ENCODE results near the gene HOXA3.

HOXA3 gene

DNA sequence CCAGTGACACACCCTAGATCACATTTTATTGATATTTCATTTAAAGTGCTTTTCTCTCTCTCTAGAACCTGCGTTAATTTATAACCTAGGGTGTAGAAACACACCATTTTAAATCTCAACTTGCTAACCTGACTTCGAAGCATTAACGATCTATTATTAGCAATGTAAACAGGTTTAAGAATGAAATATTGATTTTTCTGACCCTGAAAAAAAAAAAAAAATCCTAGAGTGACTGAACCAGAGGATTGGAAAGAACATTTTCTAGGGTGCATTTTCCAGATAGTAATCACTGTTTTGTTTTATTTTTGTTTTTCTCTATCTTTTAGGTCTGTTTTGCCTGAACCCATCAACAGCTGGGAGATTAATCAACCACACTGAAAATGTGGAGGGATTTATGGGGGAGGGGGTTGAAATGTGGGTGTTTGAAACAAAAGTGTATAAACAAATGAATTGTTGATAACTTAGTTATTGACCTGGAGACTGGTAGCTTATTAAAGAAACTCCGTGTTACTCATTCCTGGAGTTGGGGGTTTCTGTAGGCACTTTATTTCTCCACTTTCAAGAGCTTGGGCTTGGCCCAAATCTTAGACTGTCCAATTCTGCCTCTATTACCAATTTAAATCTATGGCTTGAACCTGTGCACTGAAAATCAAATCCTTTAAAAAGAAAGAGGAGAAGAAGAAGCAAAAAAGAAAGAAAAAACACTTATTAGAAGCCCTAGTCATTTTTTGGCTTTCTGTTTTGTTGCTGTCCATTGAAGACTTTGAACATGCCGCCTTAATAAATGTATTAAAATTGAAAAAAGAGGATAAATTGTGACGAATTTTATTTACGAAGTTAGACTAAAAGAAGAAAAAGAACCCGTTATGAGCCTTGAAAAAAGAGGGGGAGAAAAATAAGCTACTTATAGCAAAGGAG, 52.7 kb downstream of the HOXA3 start:
- DNase-seq: no peak

DNA sequence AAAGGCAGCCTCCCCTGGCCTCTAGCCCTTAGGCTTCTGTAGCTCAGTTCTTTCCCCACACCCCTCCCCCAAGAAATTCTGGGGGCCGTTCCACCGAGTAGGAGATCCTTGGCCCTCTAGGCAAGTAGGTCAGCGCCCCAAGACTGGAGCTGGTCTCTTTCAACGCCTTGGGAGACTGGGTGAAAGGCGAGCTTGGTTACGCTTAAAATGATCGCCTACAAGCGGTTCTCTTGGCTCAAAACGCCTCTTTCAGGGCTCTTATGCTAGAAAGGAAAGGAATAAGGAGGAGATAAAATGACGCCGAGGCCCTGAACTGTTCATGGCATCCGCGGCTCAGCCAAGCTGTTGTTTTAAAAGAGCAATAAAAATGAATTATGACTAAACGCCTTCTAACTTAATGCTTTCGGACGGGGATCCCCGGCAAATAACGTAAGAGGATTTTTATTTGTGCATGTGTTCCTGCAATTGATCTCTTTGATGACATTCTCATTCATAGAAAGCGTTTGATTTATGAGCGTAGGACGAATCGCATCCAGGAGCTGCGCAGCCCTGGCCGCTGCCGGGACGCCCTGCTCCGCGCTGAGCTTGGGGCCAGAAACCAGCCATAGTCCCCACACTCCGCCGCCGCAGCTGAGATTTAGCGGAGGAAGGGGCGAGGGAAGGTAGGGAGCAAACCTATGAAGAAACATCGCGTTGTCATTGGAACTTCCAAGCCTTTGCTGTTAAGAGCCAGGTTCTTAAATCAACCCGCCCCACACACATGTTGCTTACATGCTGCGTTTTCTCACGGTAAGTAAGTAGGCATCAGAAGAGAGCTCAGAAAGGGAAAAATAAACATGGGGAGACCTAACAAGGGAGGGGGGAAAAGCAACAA, 53.6 kb downstream of the HOXA3 start:
- DNase-seq: no peak

DNA sequence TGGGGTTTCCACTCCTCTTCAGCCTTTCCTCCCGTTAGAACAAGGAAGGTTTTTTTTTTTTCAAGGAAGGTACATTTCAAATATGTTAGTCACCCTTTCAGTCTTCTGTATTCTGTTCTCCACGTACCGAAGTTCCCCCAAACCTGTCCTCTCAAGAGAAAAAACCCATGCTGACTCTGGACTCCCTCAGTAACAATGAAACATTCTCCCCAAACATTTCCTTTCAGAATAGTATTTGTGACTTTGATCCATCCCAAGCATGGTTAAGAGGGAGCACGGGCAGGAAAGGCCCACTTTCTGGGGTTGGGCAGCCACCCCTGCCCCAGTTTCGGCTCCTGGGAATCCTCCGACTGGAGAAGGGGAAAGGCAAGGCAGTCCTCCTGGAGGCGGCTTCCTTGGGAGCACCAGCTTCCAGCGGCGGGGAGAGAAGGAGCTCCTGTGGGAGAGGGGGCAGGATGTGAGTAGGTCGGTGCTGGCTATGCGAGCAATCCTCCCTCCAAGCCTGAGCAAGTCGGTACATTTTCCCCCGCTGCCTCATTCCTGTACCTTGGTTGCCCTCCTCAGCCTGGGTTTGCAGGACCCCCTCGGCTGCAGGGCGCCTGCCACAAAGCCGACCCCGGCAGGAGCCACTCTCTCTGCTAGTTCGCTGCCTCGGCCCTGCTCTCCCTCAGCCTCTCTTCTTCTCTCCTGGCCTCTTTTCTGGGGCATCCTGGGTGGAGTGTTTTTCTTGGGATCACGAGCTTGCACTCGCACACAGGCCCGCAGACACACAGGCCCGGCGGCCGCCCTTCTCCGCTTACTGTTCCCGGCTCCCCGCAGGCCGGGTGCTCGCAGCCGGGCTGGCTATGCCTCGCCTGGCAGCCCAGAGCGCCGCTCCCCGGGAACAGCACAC, 54.5 kb downstream of the HOXA3 start:
- DNase-seq: no peak

DNA sequence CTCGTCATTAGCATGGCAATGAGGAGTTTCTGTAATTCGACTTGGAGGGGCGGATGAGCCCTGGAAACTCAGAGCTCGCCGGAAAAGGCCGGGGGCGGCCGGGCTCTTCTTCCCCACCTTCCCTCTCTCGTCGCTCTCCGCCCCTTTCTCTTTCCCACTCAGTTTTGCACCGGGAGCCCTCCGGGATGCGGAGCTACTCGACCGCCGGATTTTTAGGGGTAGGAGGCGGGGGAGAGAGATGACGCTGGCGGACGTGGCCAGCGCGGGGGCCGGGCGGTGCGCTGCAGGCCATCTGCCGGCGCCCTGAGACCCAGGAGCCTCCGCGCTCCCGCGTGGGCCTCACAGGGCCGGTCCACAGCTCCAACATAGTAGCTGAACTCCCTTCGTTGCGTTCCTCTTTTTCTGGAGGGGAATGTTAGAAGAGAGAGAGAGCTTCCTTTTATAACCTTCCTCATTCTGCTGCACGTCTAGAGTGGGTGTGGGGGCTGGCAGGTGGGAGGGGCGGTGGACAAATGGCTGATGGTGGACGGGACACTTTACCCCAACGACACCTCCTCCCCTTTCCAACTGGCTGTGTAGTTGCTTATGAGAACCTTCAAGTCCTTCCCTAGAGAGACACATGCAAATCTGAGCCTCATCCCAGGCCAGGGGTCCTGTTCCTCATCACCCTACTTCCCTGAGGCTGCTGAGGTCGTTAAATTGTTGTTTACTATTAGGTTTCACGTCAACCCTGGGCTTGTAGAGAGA, 55.4 kb downstream of the HOXA3 start:
- DNase-seq: peak in 1 of 2 donors; percentile 28

DNA sequence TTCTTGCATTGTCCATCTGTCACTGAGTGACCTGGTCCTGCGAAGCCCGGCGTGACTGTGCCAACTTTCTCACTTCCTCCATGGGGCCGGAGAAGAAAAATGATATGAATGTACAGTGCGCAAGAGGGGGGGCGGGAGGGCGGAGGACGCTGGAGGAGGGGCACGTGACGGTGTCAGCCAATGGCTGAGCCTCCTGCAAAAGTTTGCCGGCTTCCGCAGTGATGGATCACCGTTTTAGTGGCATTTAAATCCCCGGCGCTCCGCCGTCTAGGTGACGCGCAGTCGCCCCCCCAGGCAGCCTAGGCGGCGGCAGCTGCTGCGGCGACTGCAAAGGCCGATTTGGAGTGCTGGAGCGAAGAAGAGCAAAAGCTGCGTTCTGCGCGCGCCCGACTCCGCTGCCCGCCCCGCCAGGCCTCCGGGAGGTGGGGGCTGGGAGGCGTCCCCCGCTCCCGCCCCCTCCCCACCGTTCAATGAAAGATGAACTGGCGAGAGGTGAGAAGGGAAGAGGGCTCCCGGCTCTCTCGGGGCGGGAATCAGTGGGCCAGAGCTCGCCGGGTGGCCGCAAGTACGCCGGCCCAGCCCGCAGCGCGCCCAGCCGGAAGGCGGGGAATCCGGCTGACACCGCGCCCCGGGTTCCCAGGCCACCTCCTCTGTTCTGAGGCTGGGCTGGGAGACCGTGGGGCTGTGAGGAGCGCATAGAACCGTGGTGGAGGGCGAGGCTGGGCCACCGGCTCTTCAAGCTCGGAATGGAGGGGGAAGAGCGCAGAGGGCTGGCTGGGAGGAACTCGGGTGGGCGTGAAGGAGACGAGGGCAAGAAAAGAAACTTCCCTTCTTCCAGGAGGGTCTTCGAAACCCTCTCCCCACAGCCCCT, 56.3 kb downstream of the HOXA3 start, which contains the start of gene HOXA1:
Gene HOXA1 (minus strand): TSS at position 104 of the 871 bp plus-strand sequence. CDS start 88 bp downstream, at position 16.
- DNase-seq: peak; percentile 84 to 87

DNA sequence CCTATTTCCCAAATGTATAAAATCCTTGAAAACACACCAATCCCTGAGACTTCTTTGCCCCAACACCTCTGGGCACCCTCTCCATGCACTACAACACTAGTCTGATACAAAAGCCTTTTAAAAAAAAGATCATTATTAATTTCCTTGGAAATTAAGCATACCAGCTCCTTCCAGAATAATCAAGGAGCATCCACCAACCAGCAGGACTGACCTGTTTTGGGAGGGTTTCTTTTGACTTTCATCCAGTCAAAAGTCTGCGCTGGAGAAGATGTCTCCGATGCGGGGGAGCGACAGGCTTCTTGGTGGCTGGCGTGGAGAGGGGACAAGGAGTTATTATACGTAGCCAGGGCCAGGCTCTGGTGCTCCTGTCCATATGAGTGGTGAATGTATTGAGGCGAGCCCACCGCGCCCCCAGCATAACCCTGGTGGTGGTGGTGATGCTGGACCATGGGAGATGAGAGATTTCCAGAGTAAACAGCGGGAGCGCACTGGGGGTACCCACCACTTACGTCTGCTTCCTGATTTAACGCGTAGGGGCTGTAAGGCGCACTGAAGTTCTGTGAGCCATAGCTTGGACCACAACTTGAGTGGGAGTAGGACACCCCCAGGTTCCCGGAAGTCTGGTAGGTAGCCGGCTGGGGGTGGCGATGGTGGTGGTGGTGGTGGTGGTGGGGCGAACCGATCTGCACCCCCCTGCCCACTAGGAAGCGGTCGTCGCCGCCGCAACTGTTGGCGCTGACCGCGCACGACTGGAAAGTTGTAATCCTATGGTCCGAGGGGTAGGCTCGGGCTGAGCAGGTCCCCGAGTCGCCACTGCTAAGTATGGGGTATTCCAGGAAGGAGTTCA, 57.1 kb downstream of the HOXA3 start:
- DNase-seq: peak; percentile 19 to 26

DNA sequence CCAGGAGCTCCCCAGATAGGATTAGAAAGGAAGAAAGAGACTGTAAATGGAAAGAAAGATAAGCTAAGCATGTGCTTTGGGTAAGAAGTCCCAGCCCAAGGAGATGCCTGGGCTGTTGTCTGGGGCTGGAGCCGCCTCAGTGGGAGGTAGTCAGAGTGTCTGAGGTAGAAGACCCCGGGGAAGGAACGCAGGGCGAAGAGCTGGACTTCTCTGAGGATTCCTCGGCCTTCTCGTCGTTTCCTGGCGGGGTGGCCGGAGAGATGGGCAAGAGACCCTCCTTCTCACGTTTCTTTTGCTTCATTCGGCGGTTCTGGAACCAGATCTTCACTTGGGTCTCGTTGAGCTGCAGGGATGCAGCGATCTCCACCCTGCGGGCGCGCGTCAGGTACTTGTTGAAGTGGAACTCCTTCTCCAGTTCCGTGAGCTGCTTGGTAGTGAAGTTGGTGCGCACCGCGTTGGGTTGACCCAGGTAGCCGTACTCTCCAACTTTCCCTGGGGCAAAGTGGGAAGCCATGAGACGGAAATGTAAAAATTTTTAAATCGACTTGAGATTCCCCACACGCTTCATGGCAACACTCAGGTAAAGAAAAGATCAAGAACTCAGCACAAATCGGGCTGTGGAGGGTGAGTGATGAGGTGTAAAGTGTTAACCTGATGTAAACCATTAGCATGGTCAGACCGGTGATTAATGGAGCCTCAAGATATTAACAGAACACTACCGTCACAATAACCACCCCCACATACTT, 57.9 kb downstream of the HOXA3 start:
- no peak for DNase-seq

DNA sequence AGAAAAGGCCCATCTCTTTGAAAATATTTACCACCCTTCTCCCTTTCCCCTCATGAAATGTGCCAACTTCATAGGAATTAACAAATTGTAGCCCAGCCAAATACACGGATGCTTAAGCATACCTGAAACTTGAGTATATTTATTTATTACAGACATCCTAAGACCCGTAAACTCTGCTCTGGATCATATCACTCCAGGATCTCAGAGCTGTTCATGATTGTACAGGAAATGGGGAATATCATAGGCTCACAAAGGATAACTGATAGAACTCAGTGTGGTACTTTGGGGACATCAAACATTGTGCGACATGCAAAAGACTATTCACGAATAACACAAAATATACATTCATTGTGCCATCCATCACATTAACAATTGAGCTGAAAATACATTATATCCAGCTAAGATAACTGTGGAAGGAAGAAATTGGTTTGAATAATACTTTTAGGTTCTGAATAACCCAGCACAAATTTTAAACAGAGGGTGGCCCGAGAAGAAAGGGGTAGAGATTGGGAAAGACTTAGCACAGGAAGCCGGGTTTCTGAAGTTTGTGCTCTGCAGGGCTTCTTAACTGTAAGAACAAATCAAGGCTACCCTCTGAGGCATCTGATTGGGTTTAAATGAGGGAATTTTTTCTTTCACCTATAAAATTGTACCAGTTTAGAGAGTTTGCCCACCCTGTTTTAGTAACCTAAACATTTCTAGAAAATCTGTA, 59.0 kb downstream of the HOXA3 start:
- DNase-seq: no peak

DNA sequence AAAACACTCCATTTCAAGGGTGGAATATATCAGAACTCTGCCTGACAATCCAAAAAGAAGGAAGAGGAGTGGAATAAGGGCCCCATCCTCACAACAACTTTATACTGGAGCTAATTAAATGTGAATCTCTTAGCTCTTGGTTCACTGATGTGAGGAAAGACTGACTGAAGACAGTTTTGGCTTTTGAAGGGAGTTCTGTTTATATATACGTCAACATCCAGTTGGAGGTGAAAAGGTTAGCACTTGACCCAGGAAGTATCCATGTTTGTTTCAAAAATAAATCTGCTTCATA, 59.6 kb downstream of the HOXA3 start:
- DNase-seq: no peak

DNA sequence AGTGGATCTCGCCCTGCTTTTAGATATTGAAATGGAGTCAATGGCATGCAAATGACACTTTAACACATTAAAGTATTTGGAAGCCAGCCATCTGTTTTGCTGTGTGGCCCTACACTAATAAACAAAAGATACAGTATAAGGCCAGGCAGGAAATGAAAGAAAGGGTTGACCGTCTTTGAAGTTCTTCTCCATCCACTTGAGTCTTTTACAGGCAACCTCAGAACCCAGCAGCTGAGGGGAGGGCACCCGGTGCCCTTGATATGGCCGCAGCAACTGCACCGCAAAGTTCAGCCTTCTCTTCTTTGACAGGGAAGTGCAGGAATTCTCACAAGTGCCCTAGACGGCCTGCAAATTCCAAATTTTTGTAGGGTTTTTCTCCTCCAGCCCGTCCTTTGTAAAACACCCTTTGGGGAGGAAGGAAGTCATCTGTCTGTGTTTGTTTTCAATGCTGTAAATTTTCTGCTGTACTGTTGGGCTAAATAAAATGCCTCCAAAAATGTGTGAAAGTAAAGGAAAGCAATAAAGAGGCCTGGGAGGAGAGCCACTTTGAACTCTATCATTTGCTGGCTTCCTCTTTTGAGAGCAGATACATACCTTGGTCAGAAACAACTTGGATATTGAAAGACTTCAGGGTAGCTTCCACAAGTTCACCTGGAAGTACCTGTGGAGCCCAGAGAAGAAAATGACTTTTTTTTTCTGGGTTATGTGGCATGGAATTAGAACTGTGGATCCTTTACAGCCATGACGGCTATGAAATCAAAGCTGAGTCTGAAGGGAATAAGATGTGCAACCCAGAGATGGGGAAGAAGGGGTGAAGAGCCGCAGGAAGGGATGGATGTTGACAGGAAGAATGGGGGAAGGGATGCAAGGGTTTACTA, 60.2 kb downstream of the HOXA3 start:
- DNase-seq: no peak

DNA sequence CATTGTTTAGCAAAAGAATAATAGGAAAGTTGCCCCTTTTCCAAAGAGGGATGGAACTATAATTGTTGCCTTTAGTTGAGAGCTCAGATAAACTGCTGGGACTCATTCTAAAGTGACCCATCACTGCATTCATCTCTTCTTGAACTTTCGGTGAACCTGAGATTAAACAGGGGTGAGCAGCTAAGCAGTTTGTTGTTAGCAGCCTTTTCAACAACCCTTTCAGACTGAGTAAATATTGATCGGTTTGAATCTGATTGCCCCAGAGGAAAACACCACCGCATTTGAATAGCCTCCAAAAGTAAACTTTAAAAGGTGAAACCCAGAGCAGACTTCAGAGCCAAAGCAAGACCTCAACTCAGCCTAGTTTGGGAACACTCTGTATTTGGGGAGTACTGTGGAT, 61.3 kb downstream of the HOXA3 start:
- DNase-seq: no peak

DNA sequence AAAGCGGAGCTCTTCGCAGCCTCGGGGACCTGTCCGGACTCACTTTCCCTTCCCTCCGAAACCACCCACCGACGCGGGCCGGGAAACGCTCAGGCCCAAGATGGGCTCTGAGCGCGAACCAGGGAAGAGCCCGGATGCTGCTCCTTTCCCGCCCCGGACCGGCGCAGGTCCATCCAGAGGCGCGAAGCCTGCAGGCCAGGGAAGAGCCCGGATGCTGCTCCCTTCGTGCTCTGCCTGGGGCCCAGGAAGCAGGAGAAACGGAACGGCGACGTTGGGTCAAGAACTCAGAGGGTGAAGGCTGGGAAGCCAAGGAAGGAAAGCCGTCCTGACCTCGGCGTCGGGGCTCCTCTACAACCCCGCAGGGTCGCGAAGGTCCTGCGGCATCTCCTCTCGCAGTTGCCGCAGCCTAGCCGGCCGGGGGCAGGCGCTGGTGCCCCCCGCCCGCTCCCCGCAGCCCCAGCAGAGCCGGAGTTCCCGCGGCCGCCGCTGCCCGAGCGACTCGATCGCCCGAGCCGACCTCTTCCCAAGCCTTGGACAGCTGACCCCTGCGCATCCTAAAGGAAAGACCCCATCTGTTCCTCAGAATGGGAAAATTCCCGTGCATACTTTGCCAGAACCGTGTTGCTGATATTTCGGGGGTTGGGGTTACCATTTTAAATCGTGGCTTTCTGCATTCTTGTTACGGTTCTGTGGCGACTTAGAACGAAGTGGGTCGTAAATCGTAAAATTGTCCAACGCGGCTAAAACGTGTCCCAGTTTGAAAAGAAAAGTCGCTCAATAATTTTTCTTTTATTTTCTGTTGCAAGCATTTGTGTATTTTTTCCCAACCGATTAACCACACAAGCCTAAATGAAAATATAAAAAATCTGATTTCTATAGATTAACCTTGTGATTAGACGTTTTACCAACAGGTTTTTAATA, 64.1 kb downstream of the HOXA3 start:
- DNase-seq: no peak

DNA sequence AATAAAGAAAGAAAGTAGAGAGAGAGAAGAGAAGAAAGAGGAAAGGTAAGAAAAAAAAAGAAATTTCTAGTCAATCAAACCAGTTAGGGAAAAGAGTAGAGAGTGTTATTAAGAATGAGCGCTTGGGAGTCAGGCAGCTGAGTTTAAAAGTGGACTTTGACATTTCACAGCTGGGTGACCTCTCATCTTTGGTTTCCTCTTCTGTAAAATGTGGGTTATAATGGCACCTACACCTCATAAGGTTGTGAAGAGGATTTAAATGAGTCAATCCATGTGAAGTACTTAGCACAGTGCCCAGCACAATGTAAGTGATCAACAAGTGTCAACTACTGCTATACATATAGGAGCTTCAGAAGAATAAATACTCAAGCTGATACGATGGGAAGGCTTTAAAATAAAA, 68.7 kb downstream of the HOXA3 start:
- no peak for DNase-seq

DNA sequence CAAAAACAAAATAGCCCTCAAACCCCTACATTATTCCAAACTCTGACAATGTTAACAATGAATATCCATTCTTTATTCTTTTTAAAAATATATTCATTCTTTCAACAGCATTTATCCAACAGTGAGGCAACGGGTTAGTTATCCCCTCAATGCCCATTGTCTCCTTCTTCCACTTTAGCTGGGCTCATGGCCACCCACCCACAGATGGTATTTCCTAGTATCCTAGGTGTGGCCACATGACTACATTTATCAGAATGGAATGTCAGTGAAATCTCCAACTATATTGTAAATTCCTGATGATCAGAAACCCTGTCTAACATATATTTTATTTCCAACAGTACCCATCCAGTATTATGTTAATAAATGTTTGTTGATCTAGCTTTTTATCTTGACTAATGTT, 70.2 kb downstream of the HOXA3 start:
- DNase-seq: no peak

DNA sequence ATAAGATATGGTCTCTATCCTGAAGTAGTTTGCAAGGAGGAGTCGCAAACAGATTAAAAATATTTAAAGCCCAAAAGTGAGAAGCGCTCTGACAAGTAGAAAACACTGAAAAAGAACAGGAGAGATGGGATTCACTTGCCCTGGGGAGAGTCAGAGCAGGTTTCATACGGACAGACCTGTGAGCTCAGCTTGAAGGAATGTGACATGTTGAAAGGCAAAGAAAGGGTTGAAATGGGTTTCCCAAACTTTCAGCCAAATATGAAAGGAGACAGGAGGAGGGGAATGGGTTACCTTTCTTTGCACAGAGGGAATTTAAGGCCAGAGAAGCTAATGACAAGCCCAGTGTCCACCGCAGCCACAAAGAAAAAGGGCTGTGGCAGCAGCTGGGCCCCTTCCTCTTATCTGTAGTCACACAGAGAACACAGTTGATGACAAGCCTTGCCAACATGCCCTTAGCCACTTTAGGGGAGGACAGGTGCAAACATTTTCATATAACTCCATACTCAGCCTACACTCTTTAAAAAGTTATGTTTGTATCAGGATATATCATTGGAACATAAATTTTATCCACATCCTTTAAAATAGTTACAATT, 71.4 kb downstream of the HOXA3 start:
- DNase-seq: no peak

All from CD4-positive, alpha-beta T cell treated with Interleukin-4 for 1 hour (primary cell).